GM12878 (cell line): ENCODE measurements around the gene EVC. TPM values are rescaled to one million over a fixed set of nuclear protein-coding genes. Genes with fewer than 3 reads are reported as not detected.

Experiments
- ATAC-seq: fragments of 200-7000 bp; cut with Tn5 transposase; 3 replicates; pipeline ENCODE4 v1.9.1; 2020; ENCODE audit warnings: mild to moderate bottlenecking, moderate library complexity
- BruUV-seq: library from RNA; stranded (reverse); fragments of 400-500 nt; replicated peaks from 2 replicates; lab custom pipeline; 2021; lab: Mats Ljungman, UMichigan
- CTCF ChIA-PET: fragments of 300-600 bp; sonication (Branson Sonifier 250); formaldehyde crosslinking; extraction: SDS; loops from one replicate; lab custom pipeline; 2021; ENCODE audit warnings: inconsistent platforms; lab: Yijun Ruan, JAX
- POLR2A ChIA-PET: fragments of 350-600 bp; formaldehyde crosslinking; extraction: SDS; loops from one replicate; lab custom pipeline; 2021; ENCODE audit warnings: inconsistent platforms; lab: Charles Lee
- RAD21 ChIA-PET: fragments of 300-600 bp; sonication (Branson Sonifier 250); formaldehyde crosslinking; loops from one replicate; lab custom pipeline; 2023; ENCODE audit warnings: antibody characterized with exemption; ENCODE audit not compliant: unreplicated experiment; lab: Charles Lee
- SMC1A ChIA-PET: fragments of 300-600 bp; sonication (Branson Sonifier 250); formaldehyde crosslinking; loops from one replicate; lab custom pipeline; 2023; ENCODE audit not compliant: unreplicated experiment, uncharacterized antibody; lab: Charles Lee
- DNase-seq: peaks from one replicate; pipeline ENCODE4 v3.0.0-alpha.2; 2011; ENCODE audit warnings: low read depth, low spot score
- FAIRE-seq: peaks from 3 replicates; lab custom pipeline; 2011; peaks lifted over from hg19 to GRCh38; lab: Jason Lieb, UNC
- H2AFZ ChIP-seq: 2 replicates; pipeline ENCODE4 v1.6.0; 2011; ENCODE audit warnings: low read depth, low read length, control low read depth; ENCODE audit not compliant: control insufficient read depth
- H3K27ac ChIP-seq: 2 replicates; pipeline ENCODE4 v1.5.1; 2011; ENCODE audit warnings: control low read depth; ENCODE audit not compliant: control insufficient read depth, insufficient read depth
- H3K27me3 ChIP-seq, 2 experiments: replicated peaks in 1 of 2; 2 replicates each; pipeline versions ENCODE4 v1.6.0 to v1.6.1; 2011; ENCODE audit warnings: low read length in 1 of 2; ENCODE audit not compliant: control insufficient read depth in 2 of 2, insufficient read depth in 2 of 2
- H3K36me3 ChIP-seq, 2 experiments: 2 replicates each; pipeline ENCODE4 v1.5.1; 2011; ENCODE audit warnings: low read length in 1 of 2; ENCODE audit not compliant: control insufficient read depth in 2 of 2, insufficient read depth in 2 of 2
- H3K4me1 ChIP-seq: 2 replicates; pipeline ENCODE4 v1.6.1; 2011; ENCODE audit warnings: mild to moderate bottlenecking, low read length, moderate library complexity, mixed read lengths; ENCODE audit not compliant: control insufficient read depth, insufficient read depth
- H3K4me2 ChIP-seq: 2 replicates; pipeline ENCODE4 v1.6.0; 2011; ENCODE audit warnings: control low read depth; ENCODE audit not compliant: control insufficient read depth, insufficient read depth
- H3K4me3 ChIP-seq: fragments of 200-600 bp; sonication (generic); 2 replicates; pipeline ENCODE4 v1.5.1; 2016
- H3K79me2 ChIP-seq: 2 replicates; pipeline ENCODE4 v1.6.0; 2011; ENCODE audit warnings: low read length; ENCODE audit not compliant: control insufficient read depth, insufficient read depth
- H3K9ac ChIP-seq: 2 replicates; pipeline ENCODE4 v1.8.0; 2011; ENCODE audit warnings: low read length, control low read depth, mixed read lengths; ENCODE audit not compliant: control insufficient read depth, insufficient read depth
- H3K9me3 ChIP-seq: replicated peaks from 3 replicates; pipeline ENCODE4 v1.5.1; 2011; ENCODE audit warnings: mild to moderate bottlenecking, low read length; ENCODE audit not compliant: control insufficient read depth, insufficient read depth
- H4K20me1 ChIP-seq: 2 replicates; pipeline ENCODE4 v1.6.0; 2011; ENCODE audit not compliant: control insufficient read depth, insufficient read depth
- BCL3 ChIP-seq: IDR thresholded peaks from 2 replicates; pipeline ENCODE4 v1.6.1; 2011; ENCODE audit warnings: borderline replicate concordance, low read depth, mild to moderate bottlenecking, moderate library complexity, low read length; ENCODE audit not compliant: insufficient read depth, poor library complexity, severe bottlenecking
- BHLHE40 ChIP-seq, 2 experiments: fragments of 450-650 bp in 1 of 2; IDR thresholded peaks; 2 replicates each; pipeline ENCODE4 v1.6.1; 2011 to 2017; ENCODE audit warnings: low read depth in 2 of 2, borderline replicate concordance in 1 of 2, improper control_type of control experiment in 1 of 2, low read length in 1 of 2, mild to moderate bottlenecking in 1 of 2
- EP300 ChIP-seq, 2 experiments: fragments of 150-350 bp in 1 of 2; IDR thresholded peaks; 2 replicates each; pipeline ENCODE4 v1.6.1; 2011 to 2012; ENCODE audit warnings: low read depth in 2 of 2, low read length in 2 of 2, borderline replicate concordance in 1 of 2, improper control_type of control experiment in 1 of 2, inconsistent platforms in 1 of 2; ENCODE audit not compliant: control insufficient read depth in 1 of 2
- IKZF1 ChIP-seq: fragments of 450-650 bp; conservative IDR thresholded peaks from 2 replicates; pipeline ENCODE4 v1.6.1; 2017; ENCODE audit warnings: antibody characterized with exemption, mild to moderate bottlenecking
- PBX3 ChIP-seq: IDR thresholded peaks from 2 replicates; pipeline ENCODE4 v1.6.1; 2011; ENCODE audit warnings: mild to moderate bottlenecking, low read depth, low read length, moderate library complexity; ENCODE audit not compliant: insufficient replicate concordance
- RAD21 ChIP-seq: IDR thresholded peaks from 2 replicates; pipeline ENCODE4 v1.6.1; 2011; ENCODE audit warnings: mild to moderate bottlenecking, low read depth, low read length, moderate library complexity; ENCODE audit not compliant: insufficient read depth
- SMAD5 ChIP-seq: IDR thresholded peaks from 2 replicates; pipeline ENCODE4 v1.6.1; 2016; ENCODE audit warnings: antibody characterized with exemption, low read depth
- SREBF2 ChIP-seq: IDR thresholded peaks from 2 replicates; pipeline ENCODE4 v1.6.1; 2012; ENCODE audit warnings: mild to moderate bottlenecking, low read length
- WGBS: methylation state at CpG from one replicate; pipeline ENCODE4 v1.1.6; 2016; ENCODE audit warnings: low lambda C conversion rate; ENCODE audit not compliant: insufficient replicate concordance, insufficient coverage; ENCODE audit errors: missing lambda C conversion rate; 5-methylcytosine and 5-hydroxymethylcytosine counted together
- in situ Hi-C: fragments of 300-500 bp; cut with MboI; formaldehyde crosslinking; loops from 9 replicates; pipeline ENCODE4 v1.14.3; 2018; ENCODE audit warnings: mixed read lengths
- intact Hi-C: fragments of 100-400 bp; cut with micrococcal nuclease; formaldehyde crosslinking; loops from one replicate; pipeline ENCODE4 v1.14.2; 2022; ENCODE audit not compliant: unreplicated experiment
- polyA plus RNA-seq, 11 experiments: library from polyadenylated mRNA; depleted of rRNA in 4 of 11; unstranded in 6 of 11; stranded (reverse) in 5 of 11; fragments of >200 nt; fragmentation: Nextera tagmentation in 4 of 11; fragmentation: Illumina TruSeq in 1 of 11; extraction: Ambion mirVana in 4 of 11; extraction: Trizol in 1 of 11; gene quantifications; 1 replicate in 1 of 11; 2 replicates in 10 of 11; pipeline versions ENCODE4 v1.2.1 to v1.2.3, GENCODE V29; 2011 to 2016; ENCODE audit warnings: inconsistent platforms in 2 of 11, missing spikeins in 2 of 11, low read depth in 1 of 11
- total RNA-seq, 4 experiments: library from RNA; depleted of rRNA in 3 of 4; stranded (reverse); fragments of >200 nt in 3 of 4; fragmentation: Illumina TruSeq in 1 of 4; extraction: Trizol in 1 of 4; gene quantifications; 2 replicates each; pipeline versions ENCODE4 v1.2.1 to v1.2.3, GENCODE V29; 2013 to 2021

The EVC gene
- total and polyA plus RNA-seq, 10 of the 15 experiments (the other 5 are each of a cell fraction or from before 2014, with no cell fraction given), result 0.87 to 55.9 (median 15.6) TPM

- in situ Hi-C loops (no loop called here), intact Hi-C loops (loop anchor here (10.0 kb wide), 1 partner anchor 149 kb away; no protein-coding TSS in a partner anchor)
- POLR2A ChIA-PET, result no interaction called here
- no peak for FAIRE-seq
- Histone ChIP-seq H2AFZ (no peak overlapping the region), H3K4me3 (no peak overlapping the region), H4K20me1 (no peaks in the 10 kb centered on the region), H3K9ac (no peak overlapping the region), H3K79me2 (no peaks in the 10 kb centered on the region), H3K27me3 (no peaks in the 10 kb centered on the region), H3K4me1 (peaks cover 16% of the 10 kb centered on the region), H3K36me3 (no peaks in the 10 kb centered on the region; a peak in 1 of 4 replicates), H3K9me3 (no peaks in the 10 kb centered on the region), H3K4me2 (no peak overlapping the region), H3K27ac (no peak overlapping the region)
- CTCF ChIA-PET, result interaction anchor here (1.0 kb wide), 1 partner anchor 17 kb away, joined by 3 read pairs; no protein-coding TSS in a partner anchor
- TF ChIP-seq RAD21, result no peak
- peak; percentile 56 for TF ChIP-seq BCL3
- RAD21 ChIA-PET, result no interaction called here
- 29% methylated on average over 19 of the region's 19 CpGs for WGBS
- SMC1A ChIA-PET, result no interaction called here
- BruUV-seq, result no TSS peak
- ATAC-seq, result no peak
- DNase-seq, result no peak
Observed at GRCh38 chr4:5825321-5826041, 114.5 kb downstream of the EVC start.

GRCh38 chr4:5826437-5827107, 115.6 kb downstream of the EVC start:
- H3K79me2 ChIP-seq, result no peaks in the 10 kb centered on the region
- no peaks in the 10 kb centered on the region for H3K9me3 ChIP-seq
- H3K27me3 ChIP-seq, result no peaks in the 10 kb centered on the region
- in situ Hi-C loops, result no loop called here
- CTCF ChIA-PET, result no interaction called here
- TF ChIP-seq EP300 (IDR thresholded peaks at IDR 0.05; ENCODE audit: borderline replicate concordance in 1 of 2, control insufficient read depth in 1 of 2, low read depth in 2 of 2, low read length in 2 of 2) (no peak), SMAD5 (no peak), BHLHE40 (IDR thresholded peaks at IDR 0.05; ENCODE audit: borderline replicate concordance in 1 of 2, low read depth in 2 of 2, low read length in 1 of 2) (no peak), PBX3 (no peak), SREBF2 (no peak), IKZF1 (no peak)
- TF ChIP-seq, all 136 proteins: peak for 0
- ATAC-seq, result no peak
- Histone ChIP-seq H3K36me3 (no peaks in the 10 kb centered on the region; a peak in 1 of 4 replicates), H3K9ac (no peak overlapping the region), H3K27ac (no peak overlapping the region), H4K20me1 (no peaks in the 10 kb centered on the region), H3K4me2 (no peak overlapping the region), H3K4me3 (no peak overlapping the region), H3K4me1 (peaks cover 16% of the 10 kb centered on the region), H2AFZ (no peak overlapping the region)
- intact Hi-C loops, result loop anchor here (10.0 kb wide), 1 partner anchor 148 kb away; no protein-coding TSS in a partner anchor
- SMC1A ChIA-PET, result no interaction called here
- no TSS peak for BruUV-seq
- RAD21 ChIA-PET, result no interaction called here
- no peak for FAIRE-seq
- POLR2A ChIA-PET, result no interaction called here
- WGBS, result 0% methylated on average over 5 of the region's 5 CpGs
- no peak for DNase-seq
